ENCODE results near the gene CD2.

Gene CD2

GRCh38 chr1:116777831-116778830, 23.9 kb downstream of the CD2 start:
- no peak for DNase-seq (ENCODE audit: low read depth in 2 of 2)

DNA sequence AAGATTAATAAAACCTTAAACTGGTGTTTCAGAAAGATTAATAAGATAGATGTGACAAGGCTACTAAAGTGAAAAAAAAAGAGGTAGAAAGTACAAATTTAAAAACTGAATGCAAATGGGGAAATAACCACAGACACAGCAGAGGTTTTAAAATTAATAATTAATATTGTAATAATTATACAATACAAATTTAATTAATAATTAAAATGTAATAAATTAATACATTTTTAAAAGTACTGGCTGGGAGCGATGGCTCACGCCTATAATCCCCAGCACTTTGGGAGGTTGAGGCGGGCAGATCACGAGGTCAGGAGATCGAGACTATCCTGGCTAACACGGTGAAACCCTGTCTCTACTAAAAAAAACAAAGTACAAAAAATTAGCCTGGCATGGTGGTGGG, 26.8 kb downstream of the CD2 start:
- no peak for DNase-seq (ENCODE audit: low read depth in 2 of 2)

DNA sequence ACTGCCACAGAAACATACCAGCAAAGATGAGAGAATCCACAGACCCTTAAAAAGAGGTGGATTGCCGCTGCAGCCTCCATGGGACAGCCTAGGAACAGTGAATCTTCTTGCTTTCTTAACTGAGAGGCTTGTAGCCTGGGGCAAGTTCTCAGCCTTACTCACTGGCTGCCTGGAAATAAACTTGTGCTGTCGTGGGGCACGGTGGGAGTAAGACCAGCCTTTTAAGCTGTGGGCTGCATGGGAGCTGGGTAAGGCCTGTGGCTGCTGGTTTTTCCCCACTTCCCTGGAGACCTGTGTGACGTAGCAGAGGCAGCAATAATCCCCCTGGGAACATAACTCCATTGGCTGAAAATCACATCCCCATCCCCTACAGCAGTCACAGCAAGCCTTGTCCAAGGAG, 30.8 kb downstream of the CD2 start:
- DNase-seq (ENCODE audit: low read depth in 2 of 2): no peak

GRCh38 chr1:116786049-116786448, 31.8 kb downstream of the CD2 start:
- no peak for DNase-seq (ENCODE audit: low read depth in 2 of 2)

GRCh38 chr1:116791727-116792126, 37.5 kb downstream of the CD2 start:
- no peak for DNase-seq (ENCODE audit: low read depth in 2 of 2)

DNA sequence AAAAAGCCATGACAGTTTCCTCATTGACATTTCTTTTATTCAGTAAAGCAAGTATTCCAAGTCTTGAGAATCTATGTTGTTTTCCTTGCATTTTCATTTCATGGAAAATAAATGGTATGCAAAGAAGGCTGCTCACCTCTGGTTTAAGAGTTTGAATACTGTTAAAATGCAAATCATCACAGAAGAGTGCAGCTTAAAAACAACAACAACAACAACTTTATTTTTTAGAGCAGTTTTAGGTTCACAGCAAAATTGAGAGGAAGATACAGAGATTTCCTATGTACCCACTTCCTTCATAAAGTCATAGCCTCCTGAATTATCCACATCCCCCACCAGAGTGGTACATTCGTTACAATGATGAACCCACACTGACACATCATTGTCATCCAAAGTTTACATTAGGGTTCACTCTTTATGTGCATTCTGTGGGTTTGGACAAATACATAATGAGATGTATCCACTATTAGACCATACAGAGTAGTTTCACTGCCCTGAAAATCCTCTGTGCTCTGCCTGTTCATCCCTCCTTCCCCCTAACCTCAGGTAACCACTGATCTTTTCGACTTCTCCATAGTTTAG, 39.2 kb downstream of the CD2 start:
- DNase-seq (ENCODE audit: low read depth in 2 of 2): no peak

GRCh38 chr1:116794371-116794770, 40.1 kb downstream of the CD2 start:
- no peak for DNase-seq (ENCODE audit: low read depth in 2 of 2)

- no peak for DNase-seq (ENCODE audit: low read depth in 2 of 2)
Observed at GRCh38 chr1:116794804-116795481, 40.7 kb downstream of the CD2 start.

DNA sequence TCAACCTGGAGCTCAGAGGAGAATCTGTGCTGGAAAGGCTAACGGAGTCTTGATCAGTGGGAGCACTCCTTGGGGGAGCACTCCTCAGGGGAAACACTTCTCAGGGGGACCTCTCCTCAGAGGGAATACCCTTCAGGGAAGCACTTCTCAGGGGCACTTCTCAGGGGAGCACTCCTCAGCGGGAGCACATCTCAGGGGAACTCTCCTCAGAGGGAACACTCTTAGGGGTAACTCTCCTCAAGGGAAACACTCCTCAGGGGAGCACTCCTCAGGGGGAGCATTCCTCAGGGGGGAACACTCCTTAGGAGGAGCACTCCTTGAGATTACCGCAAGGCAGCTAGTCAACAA, 41.2 kb downstream of the CD2 start:
- DNase-seq (ENCODE audit: low read depth in 2 of 2): no peak

- no peak for DNase-seq (ENCODE audit: low read depth in 2 of 2)
Observed at GRCh38 chr1:116804736-116805135, 50.5 kb downstream of the CD2 start.

DNA sequence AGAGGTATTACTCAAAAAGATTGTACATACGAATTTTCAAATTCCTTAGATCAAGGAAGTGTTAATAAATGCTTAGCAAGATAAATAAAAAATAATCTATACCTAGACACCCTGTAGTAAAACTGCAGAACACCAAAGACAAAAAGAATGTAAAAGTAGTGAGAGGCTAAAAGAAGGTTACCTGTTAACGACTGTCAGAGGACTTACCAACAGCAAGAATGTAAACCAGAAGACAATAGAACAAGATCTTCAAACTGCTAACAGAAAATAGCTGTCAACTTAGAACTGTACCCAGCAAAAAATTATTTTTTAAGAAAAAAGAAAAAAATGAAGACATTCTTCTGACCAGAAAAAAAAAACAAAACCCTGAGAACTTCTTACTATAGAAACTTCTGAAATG, 51.2 kb downstream of the CD2 start:
- no peak for DNase-seq (ENCODE audit: low read depth in 2 of 2)

GRCh38 chr1:116806245-116806644, 52.0 kb downstream of the CD2 start:
- DNase-seq (ENCODE audit: low read depth in 2 of 2): peak in 1 of 2 donors; percentile 54

DNA sequence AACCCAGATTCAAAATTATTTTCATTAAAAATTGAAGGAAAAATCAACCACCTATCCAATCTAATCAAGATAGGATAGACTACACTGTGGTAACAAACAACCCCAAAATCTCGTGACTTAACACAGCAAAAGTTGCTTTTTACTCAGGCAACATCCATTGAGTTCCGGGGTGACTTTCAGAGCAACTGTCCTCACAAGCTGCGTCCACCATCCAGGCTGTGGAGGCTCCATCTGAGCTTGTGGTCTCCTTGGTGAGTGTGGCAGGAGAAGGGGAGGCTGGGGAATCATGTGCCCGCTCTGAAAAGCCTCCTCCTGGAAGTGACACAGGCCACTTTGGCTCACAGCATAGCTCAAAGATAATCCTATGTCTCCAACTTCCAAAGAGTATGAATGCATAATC, 52.4 kb downstream of the CD2 start:
- no peak for DNase-seq (ENCODE audit: low read depth in 2 of 2)

- DNase-seq (ENCODE audit: low read depth in 2 of 2): no peak
Observed at GRCh38 chr1:116807394-116808199, 53.4 kb downstream of the CD2 start.

- DNase-seq (ENCODE audit: low read depth in 2 of 2): no peak
Observed at GRCh38 chr1:116808200-116808847, 54.1 kb downstream of the CD2 start.

- DNase-seq (ENCODE audit: low read depth in 2 of 2): no peak
Observed at GRCh38 chr1:116808848-116809508, 54.7 kb downstream of the CD2 start.

- DNase-seq (ENCODE audit: low read depth in 2 of 2): no peak
Observed at GRCh38 chr1:116811321-116811720, 57.1 kb downstream of the CD2 start.

- no peak for DNase-seq (ENCODE audit: low read depth in 2 of 2)
Observed at GRCh38 chr1:116814926-116815723, 60.9 kb downstream of the CD2 start.

GRCh38 chr1:116817582-116818064, 63.4 kb downstream of the CD2 start:
- DNase-seq (ENCODE audit: low read depth in 2 of 2): peak; percentile 72 to 74

Data from stimulated activated CD4-positive, alpha-beta T cell treated with anti-CD3 and anti-CD28 coated beads, Interleukin-1b, Interleukin-23, amount 100 ng/mL, for 4 hours (primary cell).